HG03060 (cell line): Measurements from ENCODE around the gene KIRREL3.

Experiments
- ATAC-seq: cut with Tn5 transposase; IDR thresholded peaks from one replicate; pipeline ENCODE4 v1.9.1; 2021; ENCODE audit warnings: low read depth, moderate number of reproducible peaks; ENCODE audit not compliant: unreplicated experiment

The KIRREL3 gene

DNA sequence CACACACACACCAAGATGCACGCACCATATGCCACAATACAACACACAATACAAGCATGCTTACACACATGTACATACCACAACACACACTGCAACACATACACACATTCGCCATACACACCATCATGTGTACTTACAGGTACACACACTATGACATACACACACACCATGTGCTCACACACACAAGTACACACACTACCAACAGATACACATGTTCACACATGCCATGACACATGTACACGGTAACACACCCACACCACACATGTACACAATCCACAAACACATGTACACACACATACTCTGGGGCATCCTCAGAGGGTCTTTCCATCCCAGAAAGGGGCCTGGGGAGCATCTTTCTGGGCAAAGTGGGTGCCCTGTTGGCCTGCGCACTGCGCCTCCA is 562.8 kb downstream of the KIRREL3 start:
- no peak for ATAC-seq

- ATAC-seq = no peak
Measured at GRCh38 chr11:126436209-126436755, 564.3 kb downstream of the KIRREL3 start.

GRCh38 chr11:126434950-126435335 is 565.6 kb downstream of the KIRREL3 start:
- ATAC-seq = no peak

DNA sequence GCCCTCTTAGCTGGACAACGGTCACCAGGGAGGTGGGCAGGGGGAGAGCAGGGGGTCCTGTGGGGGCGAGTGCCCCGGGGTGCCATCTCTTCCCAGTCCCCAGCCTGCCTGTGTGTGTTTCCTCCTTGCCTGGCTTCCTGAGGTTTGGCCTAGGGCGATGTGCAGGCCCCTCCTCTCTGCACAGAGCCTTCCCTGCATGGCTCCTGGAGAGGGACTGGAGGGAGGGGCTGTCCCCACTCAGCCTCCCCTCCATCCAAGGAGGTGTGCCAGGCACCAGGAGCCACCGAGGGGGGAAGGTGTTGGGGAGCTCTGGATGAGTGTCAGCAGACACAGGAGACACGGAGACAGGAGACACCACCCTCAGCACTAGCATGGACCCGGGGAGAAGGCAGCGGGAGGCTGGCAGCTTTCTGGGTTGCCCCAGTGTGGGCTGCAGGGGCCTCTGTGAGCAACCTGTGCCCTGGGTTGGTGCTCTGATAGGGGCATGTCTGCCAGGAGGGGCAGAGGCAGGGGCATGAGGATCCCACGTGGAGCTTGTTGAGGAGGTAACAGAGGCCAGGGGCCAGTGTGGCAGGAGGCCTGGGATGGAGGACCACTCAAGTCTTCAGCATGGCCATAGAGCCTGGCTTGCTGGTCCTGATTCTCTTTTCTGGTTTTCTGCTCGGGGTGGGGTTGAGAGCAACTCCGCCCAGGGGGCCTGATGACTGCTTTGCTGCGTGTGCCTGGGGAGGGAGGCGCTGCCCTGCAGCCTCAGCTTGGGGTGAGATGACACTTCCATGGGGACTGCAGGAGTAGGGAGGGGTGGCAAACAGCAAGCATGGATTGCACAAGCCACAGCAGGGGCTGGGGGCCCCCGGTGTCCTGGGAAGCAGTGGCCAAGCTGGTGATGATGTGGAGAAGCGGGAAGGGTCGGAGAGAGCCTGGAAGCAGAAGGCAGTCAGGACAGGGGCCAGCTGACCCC is 566.3 kb downstream of the KIRREL3 start:
- ATAC-seq = no peak

GRCh38 chr11:126433244-126433846 is 567.2 kb downstream of the KIRREL3 start:
- no peak for ATAC-seq

- no peak for ATAC-seq
Measured at GRCh38 chr11:126432525-126432924, 568.0 kb downstream of the KIRREL3 start.

GRCh38 chr11:126432065-126432461 is 568.5 kb downstream of the KIRREL3 start:
- ATAC-seq = no peak

DNA sequence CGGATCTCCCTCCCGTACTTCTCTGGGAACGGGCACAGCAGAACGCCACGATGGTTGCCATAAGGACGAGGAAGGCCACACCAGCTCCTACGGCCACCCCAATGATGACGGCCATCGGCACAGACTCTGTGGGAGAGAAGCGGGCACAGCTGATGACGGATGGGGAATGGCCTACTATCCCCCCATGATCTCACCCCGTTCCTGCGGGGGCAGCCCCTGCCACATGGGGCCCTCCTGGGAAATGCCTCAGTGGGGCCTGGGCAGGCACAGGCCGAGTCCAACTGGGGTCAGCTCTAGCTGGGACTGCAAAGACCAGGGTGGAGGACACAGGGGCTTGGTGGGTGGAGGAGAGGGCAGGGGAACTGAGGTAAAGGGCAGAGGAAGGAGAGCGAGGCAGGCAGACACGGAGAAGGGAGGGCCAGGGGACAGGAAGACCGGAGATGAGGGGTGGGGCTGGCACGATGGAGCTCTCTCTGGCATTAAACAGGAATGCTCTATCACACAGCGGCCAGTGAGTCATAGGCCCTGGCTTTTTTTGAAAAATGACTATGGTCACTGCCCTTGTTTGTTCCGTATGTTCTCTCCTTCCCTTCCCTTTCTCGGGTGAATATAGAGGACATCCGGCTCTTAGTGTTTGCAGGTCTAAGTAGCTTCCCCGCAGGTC is 569.0 kb downstream of the KIRREL3 start:
- ATAC-seq = no peak

GRCh38 chr11:126430581-126431335 is 569.8 kb downstream of the KIRREL3 start:
- ATAC-seq = no peak

DNA sequence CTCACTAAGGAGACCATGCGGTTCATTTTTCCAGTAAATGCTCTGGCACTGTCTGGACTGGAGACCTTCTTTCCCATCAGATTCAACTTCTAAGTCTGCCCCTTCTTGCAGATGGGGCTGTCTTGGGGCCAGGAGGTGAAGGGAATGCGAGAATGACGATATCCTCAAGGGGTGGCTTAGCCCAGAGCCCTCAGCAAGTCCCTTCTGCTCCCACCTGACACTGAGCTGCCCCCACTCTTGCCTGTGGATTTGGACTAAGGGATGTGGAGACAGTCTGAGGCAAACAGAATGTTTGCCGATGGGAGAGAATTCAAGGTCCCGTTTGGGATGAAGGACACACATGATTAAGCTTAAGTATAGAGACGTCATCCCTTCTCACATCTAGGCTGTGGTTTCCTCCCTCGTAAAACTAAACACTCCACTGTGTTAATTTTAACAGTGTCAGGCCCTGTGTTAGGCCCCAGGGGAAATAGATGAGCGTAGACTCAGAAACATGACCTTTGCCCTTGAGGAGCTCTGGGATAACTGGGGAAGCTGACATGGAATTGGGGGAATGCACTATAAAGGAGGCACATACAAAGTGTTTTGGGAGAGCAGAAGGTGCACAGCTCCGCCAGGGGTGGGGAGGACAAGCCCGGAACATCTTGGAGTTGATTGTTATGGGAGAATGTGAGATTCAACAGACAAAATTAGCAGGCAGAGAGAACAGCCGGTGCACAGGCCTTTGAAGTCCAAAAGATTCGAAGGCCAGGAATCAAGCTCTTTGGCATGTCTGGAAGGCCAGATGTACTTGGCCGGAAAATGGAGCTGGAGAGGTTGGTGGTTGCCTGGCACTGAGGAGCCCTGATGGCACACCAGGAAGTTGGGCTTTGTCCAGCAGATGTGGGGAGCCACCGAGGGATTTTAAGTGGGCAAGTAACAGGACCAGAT is 573.5 kb downstream of the KIRREL3 start:
- ATAC-seq = peak; percentile 85

DNA sequence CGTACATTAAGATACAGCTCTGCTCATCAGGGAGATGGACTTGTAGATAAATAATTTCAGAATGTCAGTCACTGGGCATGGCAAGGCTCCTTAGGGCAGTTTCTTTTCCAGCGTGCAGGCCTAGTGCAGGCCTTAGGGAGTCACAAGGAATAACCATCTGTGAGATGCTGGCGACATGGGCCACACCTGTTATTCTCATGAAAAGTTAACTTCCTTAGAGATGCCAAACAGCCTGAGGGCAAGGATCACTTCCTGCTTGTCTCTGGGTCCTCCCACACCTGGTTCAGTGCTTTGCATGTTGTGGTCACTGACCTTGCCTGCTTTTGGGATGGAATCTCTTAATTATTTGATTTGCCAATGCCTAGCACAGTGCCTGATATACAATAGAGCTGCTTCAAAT is 574.5 kb downstream of the KIRREL3 start:
- ATAC-seq = no peak

- no peak for ATAC-seq
Measured at GRCh38 chr11:126424471-126425039, 576.0 kb downstream of the KIRREL3 start.

DNA sequence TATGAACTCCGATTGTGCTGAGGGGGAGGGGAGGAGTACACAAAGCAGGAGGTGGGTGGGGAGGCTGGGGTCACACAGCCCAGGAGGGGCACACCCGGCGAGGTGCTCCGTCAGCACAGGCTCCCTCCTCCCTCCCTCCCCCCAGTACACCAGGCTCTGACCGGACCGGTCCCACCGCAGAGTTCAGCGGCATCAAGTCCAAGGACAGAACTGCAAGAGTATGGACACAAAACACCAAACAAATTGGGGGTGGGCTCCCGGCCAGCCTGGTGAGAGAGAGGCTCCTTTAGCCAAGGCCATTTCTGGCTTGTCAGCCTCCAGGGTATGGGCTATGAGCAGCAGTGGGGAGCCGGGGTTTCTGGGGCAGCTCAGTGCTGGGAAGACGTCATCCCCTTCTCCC is 576.8 kb downstream of the KIRREL3 start:
- ATAC-seq = no peak

- no peak for ATAC-seq
Measured at GRCh38 chr11:126423154-126423553, 577.4 kb downstream of the KIRREL3 start.

- no peak for ATAC-seq
Measured at GRCh38 chr11:126422446-126422845, 578.1 kb downstream of the KIRREL3 start.

GRCh38 chr11:126421271-126421671 is 579.3 kb downstream of the KIRREL3 start:
- no peak for ATAC-seq

- ATAC-seq = no peak
Measured at GRCh38 chr11:126420698-126421256, 579.8 kb downstream of the KIRREL3 start.

DNA sequence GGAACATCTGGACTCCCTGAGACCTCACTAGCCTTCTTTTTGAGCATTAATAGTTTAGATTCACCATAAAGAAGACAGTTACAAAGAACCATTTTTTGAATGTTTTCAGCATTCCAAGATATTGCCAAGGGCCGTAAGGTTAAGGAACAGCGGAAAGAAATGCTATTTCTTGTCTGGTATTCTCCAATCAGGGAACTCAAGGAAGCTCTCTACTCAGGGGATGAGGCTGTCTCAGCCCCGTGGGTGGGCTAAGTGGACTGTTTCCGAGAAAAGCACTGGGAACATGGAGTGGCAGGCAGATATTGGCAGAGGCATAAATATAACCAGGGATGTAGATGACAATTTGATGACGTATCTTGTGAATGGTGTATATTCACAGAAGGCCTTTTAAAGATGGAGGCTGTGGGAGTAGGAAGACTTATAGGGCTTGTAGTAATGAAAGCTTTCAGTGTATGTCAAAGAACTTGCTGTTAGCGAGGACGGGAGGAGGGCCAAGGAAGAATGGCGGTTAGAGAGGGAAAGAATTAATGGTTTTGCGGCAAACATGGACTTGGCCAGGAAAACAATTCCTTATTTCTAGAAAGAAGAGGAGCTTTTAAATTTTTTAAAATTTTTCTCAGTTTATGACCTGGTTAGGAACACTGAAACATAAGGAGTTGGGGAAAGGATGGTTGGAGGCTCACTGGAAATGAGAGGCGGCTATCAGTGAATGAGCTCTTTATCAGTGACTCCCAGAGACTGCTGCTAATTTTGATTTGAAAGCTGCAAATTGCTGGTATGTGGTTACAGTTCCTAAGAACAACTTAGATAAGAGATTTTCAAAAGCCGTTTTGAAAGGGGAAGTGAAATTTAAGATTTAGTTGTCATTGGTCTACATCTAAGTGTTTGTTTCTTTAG is 580.5 kb downstream of the KIRREL3 start:
- ATAC-seq = peak; percentile 89
